HepG2 (cell line): Measurements from ENCODE around the gene HK2. TPM values are rescaled to one million over a fixed set of nuclear protein-coding genes. Genes with fewer than 3 reads are reported as not detected.

Experiments used
- FOXK2 ChIP-seq: fragments of 450-650 bp; IDR thresholded peaks from 2 replicates; pipeline ENCODE4 v1.6.1; 2016
- NONO ChIP-seq, 2 experiments: fragments of 450-650 bp in 1 of 2; sonication (generic) in 1 of 2; formaldehyde crosslinking in 1 of 2; IDR thresholded peaks in 1 of 2; conservative IDR thresholded peaks in 1 of 2; 2 replicates each; pipeline versions ENCODE4 v1.6.1 to v1.8.0; 2017 to 2022; ENCODE audit warnings: mild to moderate bottlenecking in 1 of 2, missing genetic modification reagents in 1 of 2, moderate library complexity in 1 of 2
- PHB2 ChIP-seq: fragments of 450-650 bp; IDR thresholded peaks from 2 replicates; pipeline ENCODE4 v1.6.1; 2018; ENCODE audit not compliant: partially characterized antibody
- PHF21A ChIP-seq: sonication (generic); formaldehyde crosslinking; IDR thresholded peaks from 2 replicates; pipeline ENCODE4 v1.5.0; 2020; ENCODE audit warnings: mild to moderate bottlenecking, missing genetic modification reagents
- SOX5 ChIP-seq: IDR thresholded peaks from 2 replicates; pipeline ENCODE4 v1.6.1; 2016; ENCODE audit warnings: borderline replicate concordance
- polyA plus RNA-seq, 8 experiments: library from polyadenylated mRNA; depleted of rRNA in 3 of 8; stranded (reverse) in 7 of 8; unstranded in 1 of 8; fragments of >200 nt; fragmentation: Illumina TruSeq in 4 of 8; extraction: Trizol in 4 of 8; gene quantifications; 2 replicates each; pipeline versions ENCODE4 v1.2.1 to v1.2.3, GENCODE V29; 2011 to 2016; ENCODE audit warnings: low read depth in 4 of 8, missing spikeins in 1 of 8, mixed read lengths in 1 of 8; ENCODE audit not compliant: insufficient read depth in 1 of 8
- total RNA-seq, 5 experiments: library from RNA; depleted of rRNA; stranded (reverse); fragments of >200 nt; fragmentation: Illumina TruSeq; extraction: Trizol; gene quantifications; 2 replicates each; pipeline ENCODE4 v1.2.3, GENCODE V29; 2016; ENCODE audit warnings: low read depth in 1 of 5
- TF ChIP-seq, protein P1 (sequence below), 2 experiments: fragments of 450-650 bp in 1 of 2; sonication (generic) in 1 of 2; formaldehyde crosslinking; IDR thresholded peaks; 2 replicates each; pipeline versions ENCODE4 v1.5.0 to v1.8.0; 2020 to 2022; ENCODE audit warnings: mild to moderate bottlenecking in 1 of 2, missing genetic modification reagents in 1 of 2
- TF ChIP-seq, protein P2 (sequence below): sonication (generic); formaldehyde crosslinking; IDR thresholded peaks from 2 replicates; pipeline ENCODE4 v1.4.0; 2020; ENCODE audit warnings: mild to moderate bottlenecking, missing genetic modification reagents
- TF ChIP-seq, protein P3 (sequence below): sonication (generic); formaldehyde crosslinking; IDR thresholded peaks from 2 replicates; pipeline ENCODE4 v1.4.0; 2020; ENCODE audit warnings: missing genetic modification reagents
- TF ChIP-seq, protein P4 (sequence below): IDR thresholded peaks from 2 replicates; pipeline ENCODE4 v1.6.1; 2016; ENCODE audit warnings: missing biosample characterization, missing genetic modification reagents, low read depth
- TF ChIP-seq, protein P5 (sequence below): IDR thresholded peaks from 2 replicates; pipeline ENCODE4 v1.4.0; 2020; ENCODE audit warnings: mild to moderate bottlenecking, missing genetic modification reagents
- TF ChIP-seq, protein P6 (sequence below): sonication (generic); formaldehyde crosslinking; IDR thresholded peaks from 2 replicates; pipeline ENCODE4 v1.5.0; 2020; ENCODE audit warnings: missing genetic modification reagents, mild to moderate bottlenecking, borderline replicate concordance
- TF ChIP-seq, protein P7 (sequence below): sonication (generic); formaldehyde crosslinking; IDR thresholded peaks from 2 replicates; pipeline ENCODE4 v1.5.1; 2020; ENCODE audit warnings: missing genetic modification reagents, mild to moderate bottlenecking, borderline replicate concordance

Gene HK2
- total and polyA plus RNA-seq, 2 of the 13 experiments (the other 11 are each of a cell fraction or from before 2014, with no cell fraction given) = 13.2 to 101 TPM

DNA sequence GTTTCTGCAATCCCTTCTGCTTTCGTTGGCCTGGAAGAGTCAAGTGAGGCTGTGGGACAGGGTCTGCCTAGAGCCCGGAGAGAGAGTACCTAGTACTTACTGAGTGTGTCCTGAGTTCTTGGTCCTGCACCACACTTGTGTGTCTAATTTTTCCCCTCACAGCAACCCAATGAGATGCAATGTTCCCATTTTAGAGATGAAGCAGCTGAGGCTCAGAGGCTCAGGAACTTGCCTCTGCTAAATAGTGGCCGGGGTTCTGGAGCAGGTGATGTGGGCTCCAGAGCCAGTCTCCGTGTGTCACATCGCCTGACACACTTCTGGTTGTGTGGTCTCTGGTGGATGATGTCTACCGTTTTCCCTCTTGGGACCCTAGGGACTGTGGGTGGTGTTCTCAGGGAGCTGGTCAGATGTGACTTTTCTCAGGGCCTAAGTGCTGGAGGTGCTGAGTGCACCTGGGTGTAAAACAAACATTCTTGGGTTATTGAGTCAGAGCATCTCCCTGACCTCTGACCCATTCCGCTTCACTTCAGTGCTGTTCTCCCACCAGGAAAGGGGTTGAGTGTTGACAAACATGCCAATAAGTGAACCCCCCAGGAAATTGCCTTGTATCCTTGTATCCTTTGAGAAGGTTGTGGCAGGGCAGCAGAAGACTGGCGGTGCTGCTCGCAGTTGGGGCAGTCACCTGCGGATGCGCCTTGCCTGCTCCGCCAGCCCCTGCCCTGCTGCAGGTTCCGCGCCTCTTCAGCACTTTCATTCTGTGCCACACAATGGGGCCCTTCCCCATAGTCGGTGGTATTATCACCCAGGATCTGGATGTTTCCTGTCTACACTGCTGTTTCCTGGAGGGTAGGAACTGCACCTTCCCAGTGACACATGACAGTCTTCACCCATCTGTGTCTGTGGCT lies 32.1 kb downstream of the HK2 start (continued):
- TF ChIP-seq, protein P1, sequence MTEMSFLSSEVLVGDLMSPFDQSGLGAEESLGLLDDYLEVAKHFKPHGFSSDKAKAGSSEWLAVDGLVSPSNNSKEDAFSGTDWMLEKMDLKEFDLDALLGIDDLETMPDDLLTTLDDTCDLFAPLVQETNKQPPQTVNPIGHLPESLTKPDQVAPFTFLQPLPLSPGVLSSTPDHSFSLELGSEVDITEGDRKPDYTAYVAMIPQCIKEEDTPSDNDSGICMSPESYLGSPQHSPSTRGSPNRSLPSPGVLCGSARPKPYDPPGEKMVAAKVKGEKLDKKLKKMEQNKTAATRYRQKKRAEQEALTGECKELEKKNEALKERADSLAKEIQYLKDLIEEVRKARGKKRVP (CRISPR knock-in tag; IDR thresholded peaks at IDR 0.05) = no peak
- TF ChIP-seq SOX5 (CRISPR knock-in tag) = no peak; the same call in 1 of the 2 replicates
- TF ChIP-seq, protein P2, sequence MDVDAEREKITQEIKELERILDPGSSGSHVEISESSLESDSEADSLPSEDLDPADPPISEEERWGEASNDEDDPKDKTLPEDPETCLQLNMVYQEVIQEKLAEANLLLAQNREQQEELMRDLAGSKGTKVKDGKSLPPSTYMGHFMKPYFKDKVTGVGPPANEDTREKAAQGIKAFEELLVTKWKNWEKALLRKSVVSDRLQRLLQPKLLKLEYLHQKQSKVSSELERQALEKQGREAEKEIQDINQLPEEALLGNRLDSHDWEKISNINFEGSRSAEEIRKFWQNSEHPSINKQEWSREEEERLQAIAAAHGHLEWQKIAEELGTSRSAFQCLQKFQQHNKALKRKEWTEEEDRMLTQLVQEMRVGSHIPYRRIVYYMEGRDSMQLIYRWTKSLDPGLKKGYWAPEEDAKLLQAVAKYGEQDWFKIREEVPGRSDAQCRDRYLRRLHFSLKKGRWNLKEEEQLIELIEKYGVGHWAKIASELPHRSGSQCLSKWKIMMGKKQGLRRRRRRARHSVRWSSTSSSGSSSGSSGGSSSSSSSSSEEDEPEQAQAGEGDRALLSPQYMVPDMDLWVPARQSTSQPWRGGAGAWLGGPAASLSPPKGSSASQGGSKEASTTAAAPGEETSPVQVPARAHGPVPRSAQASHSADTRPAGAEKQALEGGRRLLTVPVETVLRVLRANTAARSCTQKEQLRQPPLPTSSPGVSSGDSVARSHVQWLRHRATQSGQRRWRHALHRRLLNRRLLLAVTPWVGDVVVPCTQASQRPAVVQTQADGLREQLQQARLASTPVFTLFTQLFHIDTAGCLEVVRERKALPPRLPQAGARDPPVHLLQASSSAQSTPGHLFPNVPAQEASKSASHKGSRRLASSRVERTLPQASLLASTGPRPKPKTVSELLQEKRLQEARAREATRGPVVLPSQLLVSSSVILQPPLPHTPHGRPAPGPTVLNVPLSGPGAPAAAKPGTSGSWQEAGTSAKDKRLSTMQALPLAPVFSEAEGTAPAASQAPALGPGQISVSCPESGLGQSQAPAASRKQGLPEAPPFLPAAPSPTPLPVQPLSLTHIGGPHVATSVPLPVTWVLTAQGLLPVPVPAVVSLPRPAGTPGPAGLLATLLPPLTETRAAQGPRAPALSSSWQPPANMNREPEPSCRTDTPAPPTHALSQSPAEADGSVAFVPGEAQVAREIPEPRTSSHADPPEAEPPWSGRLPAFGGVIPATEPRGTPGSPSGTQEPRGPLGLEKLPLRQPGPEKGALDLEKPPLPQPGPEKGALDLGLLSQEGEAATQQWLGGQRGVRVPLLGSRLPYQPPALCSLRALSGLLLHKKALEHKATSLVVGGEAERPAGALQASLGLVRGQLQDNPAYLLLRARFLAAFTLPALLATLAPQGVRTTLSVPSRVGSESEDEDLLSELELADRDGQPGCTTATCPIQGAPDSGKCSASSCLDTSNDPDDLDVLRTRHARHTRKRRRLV (CRISPR knock-in tag) = no peak
- TF ChIP-seq, protein P3, sequence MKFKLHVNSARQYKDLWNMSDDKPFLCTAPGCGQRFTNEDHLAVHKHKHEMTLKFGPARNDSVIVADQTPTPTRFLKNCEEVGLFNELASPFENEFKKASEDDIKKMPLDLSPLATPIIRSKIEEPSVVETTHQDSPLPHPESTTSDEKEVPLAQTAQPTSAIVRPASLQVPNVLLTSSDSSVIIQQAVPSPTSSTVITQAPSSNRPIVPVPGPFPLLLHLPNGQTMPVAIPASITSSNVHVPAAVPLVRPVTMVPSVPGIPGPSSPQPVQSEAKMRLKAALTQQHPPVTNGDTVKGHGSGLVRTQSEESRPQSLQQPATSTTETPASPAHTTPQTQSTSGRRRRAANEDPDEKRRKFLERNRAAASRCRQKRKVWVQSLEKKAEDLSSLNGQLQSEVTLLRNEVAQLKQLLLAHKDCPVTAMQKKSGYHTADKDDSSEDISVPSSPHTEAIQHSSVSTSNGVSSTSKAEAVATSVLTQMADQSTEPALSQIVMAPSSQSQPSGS (CRISPR knock-in tag) = 0 out of 2 replicates have a peak, but pooled peaks have one; percentile 34
- TF ChIP-seq, protein P4, sequence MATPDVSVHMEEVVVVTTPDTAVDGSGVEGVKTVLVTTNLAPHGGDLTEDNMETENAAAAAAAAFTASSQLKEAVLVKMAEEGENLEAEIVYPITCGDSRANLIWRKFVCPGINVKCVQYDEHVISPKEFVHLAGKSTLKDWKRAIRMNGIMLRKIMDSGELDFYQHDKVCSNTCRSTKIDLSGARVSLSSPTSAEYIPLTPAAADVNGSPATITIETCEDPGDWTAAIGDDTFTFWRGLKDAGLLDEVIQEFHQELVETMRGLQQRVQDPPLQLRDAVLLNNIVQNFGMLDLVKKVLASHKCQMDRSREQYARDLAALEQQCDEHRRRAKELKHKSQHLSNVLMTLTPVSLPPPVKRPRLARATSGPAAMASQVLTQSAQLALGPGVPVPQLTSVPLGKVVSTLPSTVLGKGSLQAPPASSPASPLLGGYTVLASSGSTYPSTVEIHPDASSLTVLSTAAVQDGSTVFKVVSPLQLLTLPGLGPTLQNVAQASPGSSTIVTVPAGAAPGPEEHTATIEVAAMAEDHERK (CRISPR knock-in tag) = no peak
- no peak for TF ChIP-seq PHF21A (CRISPR knock-in tag)
- TF ChIP-seq NONO (IDR thresholded peaks at IDR 0.05) = no peak
- TF ChIP-seq NONO (CRISPR knock-in tag; conservative IDR thresholded peaks at IDR 0.05) = no peak
- TF ChIP-seq PHB2 = no peak
- no peak for TF ChIP-seq FOXK2
- TF ChIP-seq, protein P5, sequence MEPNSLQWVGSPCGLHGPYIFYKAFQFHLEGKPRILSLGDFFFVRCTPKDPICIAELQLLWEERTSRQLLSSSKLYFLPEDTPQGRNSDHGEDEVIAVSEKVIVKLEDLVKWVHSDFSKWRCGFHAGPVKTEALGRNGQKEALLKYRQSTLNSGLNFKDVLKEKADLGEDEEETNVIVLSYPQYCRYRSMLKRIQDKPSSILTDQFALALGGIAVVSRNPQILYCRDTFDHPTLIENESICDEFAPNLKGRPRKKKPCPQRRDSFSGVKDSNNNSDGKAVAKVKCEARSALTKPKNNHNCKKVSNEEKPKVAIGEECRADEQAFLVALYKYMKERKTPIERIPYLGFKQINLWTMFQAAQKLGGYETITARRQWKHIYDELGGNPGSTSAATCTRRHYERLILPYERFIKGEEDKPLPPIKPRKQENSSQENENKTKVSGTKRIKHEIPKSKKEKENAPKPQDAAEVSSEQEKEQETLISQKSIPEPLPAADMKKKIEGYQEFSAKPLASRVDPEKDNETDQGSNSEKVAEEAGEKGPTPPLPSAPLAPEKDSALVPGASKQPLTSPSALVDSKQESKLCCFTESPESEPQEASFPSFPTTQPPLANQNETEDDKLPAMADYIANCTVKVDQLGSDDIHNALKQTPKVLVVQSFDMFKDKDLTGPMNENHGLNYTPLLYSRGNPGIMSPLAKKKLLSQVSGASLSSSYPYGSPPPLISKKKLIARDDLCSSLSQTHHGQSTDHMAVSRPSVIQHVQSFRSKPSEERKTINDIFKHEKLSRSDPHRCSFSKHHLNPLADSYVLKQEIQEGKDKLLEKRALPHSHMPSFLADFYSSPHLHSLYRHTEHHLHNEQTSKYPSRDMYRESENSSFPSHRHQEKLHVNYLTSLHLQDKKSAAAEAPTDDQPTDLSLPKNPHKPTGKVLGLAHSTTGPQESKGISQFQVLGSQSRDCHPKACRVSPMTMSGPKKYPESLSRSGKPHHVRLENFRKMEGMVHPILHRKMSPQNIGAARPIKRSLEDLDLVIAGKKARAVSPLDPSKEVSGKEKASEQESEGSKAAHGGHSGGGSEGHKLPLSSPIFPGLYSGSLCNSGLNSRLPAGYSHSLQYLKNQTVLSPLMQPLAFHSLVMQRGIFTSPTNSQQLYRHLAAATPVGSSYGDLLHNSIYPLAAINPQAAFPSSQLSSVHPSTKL = 0 out of 2 replicates have a peak, but pooled peaks have one; percentile 23
- TF ChIP-seq, protein P6, sequence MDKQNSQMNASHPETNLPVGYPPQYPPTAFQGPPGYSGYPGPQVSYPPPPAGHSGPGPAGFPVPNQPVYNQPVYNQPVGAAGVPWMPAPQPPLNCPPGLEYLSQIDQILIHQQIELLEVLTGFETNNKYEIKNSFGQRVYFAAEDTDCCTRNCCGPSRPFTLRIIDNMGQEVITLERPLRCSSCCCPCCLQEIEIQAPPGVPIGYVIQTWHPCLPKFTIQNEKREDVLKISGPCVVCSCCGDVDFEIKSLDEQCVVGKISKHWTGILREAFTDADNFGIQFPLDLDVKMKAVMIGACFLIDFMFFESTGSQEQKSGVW (CRISPR knock-in tag) = no peak
- TF ChIP-seq, protein P7, sequence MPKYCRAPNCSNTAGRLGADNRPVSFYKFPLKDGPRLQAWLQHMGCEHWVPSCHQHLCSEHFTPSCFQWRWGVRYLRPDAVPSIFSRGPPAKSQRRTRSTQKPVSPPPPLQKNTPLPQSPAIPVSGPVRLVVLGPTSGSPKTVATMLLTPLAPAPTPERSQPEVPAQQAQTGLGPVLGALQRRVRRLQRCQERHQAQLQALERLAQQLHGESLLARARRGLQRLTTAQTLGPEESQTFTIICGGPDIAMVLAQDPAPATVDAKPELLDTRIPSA (CRISPR knock-in tag) = no peak
